H1 (cell line): ENCODE results near the gene IL21R. TPM values are rescaled to one million over a fixed set of nuclear protein-coding genes. Genes with fewer than 3 reads are reported as not detected.

Experiments
- CTCF ChIA-PET: fragments of 300-600 bp; sonication (Branson Sonifier 250); formaldehyde crosslinking; loops from one replicate; lab custom pipeline; 2021; ENCODE audit not compliant: partially characterized antibody; lab: Charles Lee
- POLR2A ChIA-PET: fragments of 300-600 bp; sonication (Branson Sonifier 250); formaldehyde crosslinking; loops from one replicate; lab custom pipeline; 2021; ENCODE audit warnings: inconsistent platforms; ENCODE audit not compliant: partially characterized antibody; lab: Charles Lee
- DNase-seq, 2 experiments: peaks; one replicate each; pipeline versions ENCODE4 v3.0.0 to v3.0.0-alpha.2; 2010 to 2022; ENCODE audit warnings: low spot score in 2 of 2, low read depth in 1 of 2, mixed read lengths in 1 of 2
- FAIRE-seq: peaks from 2 replicates; lab custom pipeline; 2011; peaks lifted over from hg19 to GRCh38; lab: Jason Lieb, UNC
- H2AFZ ChIP-seq: 2 replicates; pipeline ENCODE4 v1.8.1; 2012; ENCODE audit warnings: low read length, inconsistent platforms
- H2AK5ac ChIP-seq: 2 replicates; pipeline ENCODE4 v1.6.1; 2013; ENCODE audit warnings: low read depth, low read length
- H2BK120ac ChIP-seq: replicated peaks from 2 replicates; pipeline ENCODE3; 2013; ENCODE audit warnings: low read depth, low read length, inconsistent platforms
- H2BK12ac ChIP-seq: 2 replicates; pipeline ENCODE4 v1.6.1; 2013; ENCODE audit warnings: low read depth, low read length
- H2BK15ac ChIP-seq: 2 replicates; pipeline ENCODE4 v1.6.1; 2013; ENCODE audit warnings: low read length
- H2BK20ac ChIP-seq: 2 replicates; pipeline ENCODE4 v1.6.1; 2013; ENCODE audit warnings: low read length
- H2BK5ac ChIP-seq: 2 replicates; pipeline ENCODE4 v1.6.1; 2013; ENCODE audit warnings: low read depth, low read length
- H3K14ac ChIP-seq: 2 replicates; pipeline ENCODE4 v1.6.1; 2013; ENCODE audit warnings: inconsistent platforms; ENCODE audit not compliant: insufficient read length
- H3K18ac ChIP-seq: 2 replicates; pipeline ENCODE4 v1.6.1; 2013; ENCODE audit warnings: low read length; ENCODE audit errors: extremely low read depth
- H3K23ac ChIP-seq: 2 replicates; pipeline ENCODE4 v1.6.1; 2013; ENCODE audit warnings: inconsistent platforms; ENCODE audit not compliant: insufficient read length
- H3K23me2 ChIP-seq: 2 replicates; pipeline ENCODE4 v1.6.1; 2013; ENCODE audit warnings: low read depth, low read length
- H3K27ac ChIP-seq: 2 replicates; pipeline ENCODE4 v1.6.1; 2011; ENCODE audit warnings: low read depth, low read length, inconsistent platforms
- H3K27me3 ChIP-seq, 4 experiments: replicated peaks in 1 of 4; 1 replicate in 1 of 4; 2 replicates in 3 of 4; pipeline versions ENCODE4 v1.6.1 to v1.8.1; 2011 to 2013; ENCODE audit warnings: low read length in 3 of 4, mild to moderate bottlenecking in 3 of 4, inconsistent platforms in 2 of 4, mixed read lengths in 2 of 4, moderate library complexity in 1 of 4; ENCODE audit not compliant: control insufficient read depth in 3 of 4, insufficient read depth in 3 of 4; ENCODE audit errors: extremely low read depth in 1 of 4
- H3K36me3 ChIP-seq, 4 experiments: 2 replicates each; pipeline versions ENCODE4 v1.6.1 to v1.8.1; 2011 to 2013; ENCODE audit warnings: mild to moderate bottlenecking in 4 of 4, low read length in 3 of 4, moderate library complexity in 2 of 4, control low read depth in 1 of 4, inconsistent platforms in 1 of 4; ENCODE audit not compliant: insufficient read depth in 4 of 4, control insufficient read depth in 2 of 4
- H3K4ac ChIP-seq: replicated peaks from 2 replicates; pipeline ENCODE3; 2013; ENCODE audit warnings: low read length, low read depth, mixed read lengths, inconsistent platforms; ENCODE audit not compliant: insufficient read length
- H3K4me1 ChIP-seq, 4 experiments: replicated peaks in 1 of 4; 1 replicate in 1 of 4; 2 replicates in 3 of 4; pipeline versions ENCODE4 v1.6.1 to v1.8.1; 2011 to 2013; ENCODE audit warnings: low read length in 3 of 4, inconsistent platforms in 2 of 4, mixed read lengths in 1 of 4; ENCODE audit not compliant: insufficient read depth in 4 of 4, control insufficient read depth in 3 of 4
- H3K4me2 ChIP-seq, 2 experiments: 2 replicates each; pipeline versions ENCODE4 v1.6.1 to v1.8.1; 2011 to 2013; ENCODE audit warnings: low read depth in 2 of 2, low read length in 2 of 2, control low read depth in 1 of 2, inconsistent platforms in 1 of 2, mild to moderate bottlenecking in 1 of 2; ENCODE audit not compliant: insufficient read depth in 1 of 2
- H3K4me3 ChIP-seq, 4 experiments: fragments of 200-600, 300-600 bp in 1 of 4; sonication (generic), shearing (Covaris generic), sonication (Bioruptor Twin) in 1 of 4; 2 replicates each; pipeline versions ENCODE4 v1.5.1 to v1.8.1; 2011 to 2016; ENCODE audit warnings: low read length in 4 of 4, low read depth in 3 of 4, control low read depth in 2 of 4, inconsistent platforms in 2 of 4, mild to moderate bottlenecking in 2 of 4, mixed read lengths in 1 of 4, moderate library complexity in 1 of 4; ENCODE audit not compliant: insufficient read depth in 2 of 4; ENCODE audit errors: extremely low read depth in 1 of 4
- H3K56ac ChIP-seq: replicated peaks from 2 replicates; pipeline ENCODE3; 2013; ENCODE audit warnings: low read depth, mild to moderate bottlenecking, mixed read lengths, low read length, inconsistent platforms; ENCODE audit not compliant: insufficient read length
- H3K79me1 ChIP-seq: 2 replicates; pipeline ENCODE4 v1.6.1; 2013; ENCODE audit warnings: low read depth, low read length, control low read depth
- H3K79me2 ChIP-seq, 2 experiments: 2 replicates each; pipeline versions ENCODE4 v1.6.1 to v1.8.1; 2012 to 2013; ENCODE audit warnings: low read length in 2 of 2, mild to moderate bottlenecking in 2 of 2, inconsistent platforms in 1 of 2; ENCODE audit not compliant: insufficient read depth in 2 of 2, control insufficient read depth in 1 of 2
- H3K9ac ChIP-seq, 4 experiments: replicated peaks in 1 of 4; 1 replicate in 1 of 4; 2 replicates in 3 of 4; pipeline versions ENCODE4 v1.6.1 to v1.8.1; 2011 to 2013; ENCODE audit warnings: low read depth in 3 of 4, low read length in 3 of 4, control low read depth in 2 of 4, mild to moderate bottlenecking in 2 of 4, moderate library complexity in 2 of 4, inconsistent platforms in 1 of 4; ENCODE audit errors: extremely low read depth in 1 of 4
- H3K9me3 ChIP-seq, 2 experiments: 2 replicates each; pipeline versions ENCODE4 v1.6.1 to v1.8.1; 2012 to 2013; ENCODE audit warnings: mild to moderate bottlenecking in 2 of 2, moderate library complexity in 2 of 2, control low read depth in 1 of 2, inconsistent platforms in 1 of 2, low read depth in 1 of 2, low read length in 1 of 2, mixed read lengths in 1 of 2; ENCODE audit not compliant: insufficient read depth in 2 of 2
- H4K20me1 ChIP-seq, 2 experiments: replicated peaks in 1 of 2; 2 replicates each; pipeline versions ENCODE3 to v1.8.1; 2011 to 2013; ENCODE audit warnings: inconsistent platforms in 2 of 2, low read length in 2 of 2, mild to moderate bottlenecking in 1 of 2; ENCODE audit not compliant: insufficient read depth in 2 of 2, control insufficient read depth in 1 of 2
- H4K5ac ChIP-seq: 2 replicates; pipeline ENCODE4 v1.6.1; 2013; ENCODE audit warnings: low read length, low read depth, mixed read lengths, inconsistent platforms; ENCODE audit not compliant: insufficient read length
- H4K8ac ChIP-seq: 2 replicates; pipeline ENCODE4 v1.8.0; 2013; ENCODE audit warnings: mild to moderate bottlenecking, moderate library complexity, low read length, inconsistent platforms; ENCODE audit not compliant: insufficient read depth; ENCODE audit errors: extremely low read depth
- H4K91ac ChIP-seq: replicated peaks from 2 replicates; pipeline ENCODE3; 2013; ENCODE audit warnings: low read length, mixed read lengths, inconsistent platforms; ENCODE audit not compliant: insufficient read length
- ATF2 ChIP-seq: IDR thresholded peaks from 2 replicates; pipeline ENCODE4 v1.6.1; 2012; ENCODE audit warnings: low read length, inconsistent platforms
- BRCA1 ChIP-seq: IDR thresholded peaks from 2 replicates; pipeline ENCODE4 v1.6.1; 2012; ENCODE audit warnings: low read depth, low read length, improper control_type of control experiment
- CREB1 ChIP-seq: IDR thresholded peaks from 2 replicates; pipeline ENCODE4 v1.6.1; 2012; ENCODE audit warnings: inconsistent platforms
- NANOG ChIP-seq: IDR thresholded peaks from 2 replicates; pipeline ENCODE4 v1.6.1; 2011; ENCODE audit warnings: low read length, low read depth, mild to moderate bottlenecking, inconsistent platforms; ENCODE audit not compliant: insufficient read depth, poor library complexity, severe bottlenecking
- PHF8 ChIP-seq: fragments of 200-600 bp; sonication (generic); conservative IDR thresholded peaks from 2 replicates; pipeline ENCODE4 v1.7.1; 2012; ENCODE audit warnings: low read depth, mild to moderate bottlenecking, inconsistent platforms, low read length, moderate library complexity
- RBBP5 ChIP-seq: IDR thresholded peaks from 2 replicates; pipeline ENCODE4 v1.7.1; 2012; ENCODE audit warnings: low read depth, mild to moderate bottlenecking, inconsistent platforms, low read length, moderate library complexity, borderline replicate concordance
- RNF2 ChIP-seq: fragments of 200-900, 300-1000 bp; sonication (generic); IDR thresholded peaks from 2 replicates; pipeline ENCODE4 v1.7.1; 2016; ENCODE audit warnings: borderline replicate concordance, low read depth, mild to moderate bottlenecking, antibody characterized with exemption, low read length; ENCODE audit not compliant: poor library complexity, severe bottlenecking; ENCODE audit errors: missing control alignments
- TAF1 ChIP-seq: IDR thresholded peaks from 2 replicates; pipeline ENCODE4 v1.6.1; 2011; ENCODE audit warnings: mild to moderate bottlenecking, low read depth, low read length
- TAF7 ChIP-seq: optimal IDR thresholded peaks from 2 replicates; pipeline ENCODE3; 2011; ENCODE audit warnings: low read depth, mild to moderate bottlenecking, inconsistent platforms, low read length, moderate library complexity, borderline replicate concordance
- TEAD4 ChIP-seq: IDR thresholded peaks from 2 replicates; pipeline ENCODE4 v1.6.1; 2012; ENCODE audit warnings: low read depth, low read length, inconsistent platforms, mixed read lengths
- ZNF274 ChIP-seq: IDR thresholded peaks from 2 replicates; pipeline ENCODE4 v1.7.0; 2012; ENCODE audit warnings: low read length, borderline replicate concordance; ENCODE audit errors: extremely low read depth
- WGBS, 2 experiments: shearing (Covaris generic) in 1 of 2; methylation state at CpG; one replicate each; pipeline versions ENCODE4 v1.1.6 to v1.1.7; 2013 to 2015; ENCODE audit warnings: low lambda C conversion rate in 2 of 2, mixed read lengths in 2 of 2, inconsistent platforms in 1 of 2, low coverage in 1 of 2, missing lambda C conversion rate in 1 of 2; ENCODE audit not compliant: insufficient replicate concordance in 2 of 2, insufficient coverage in 1 of 2, insufficient read length in 1 of 2; ENCODE audit errors: extremely low coverage in 1 of 2, missing lambda C conversion rate in 1 of 2; 5-methylcytosine and 5-hydroxymethylcytosine counted together
- polyA plus RNA-seq, 7 experiments: library from polyadenylated mRNA; depleted of rRNA in 3 of 7; stranded (reverse) in 5 of 7; unstranded in 2 of 7; fragments of >200 nt in 5 of 7; fragments of 200-250 nt in 2 of 7; gene quantifications; 1 replicate in 5 of 7; 2 replicates in 1 of 7; 4 replicates in 1 of 7; pipeline versions ENCODE4 v1.2.1 to v1.2.3, GENCODE V29; 2011 to 2013; ENCODE audit warnings: missing spikeins in 2 of 7, mixed read lengths in 2 of 7
- total RNA-seq: library from RNA; stranded (reverse); fragmentation: NEBNext Ultra II Directional; extraction: Animal tissue kit (Norgen Biotek cat#: 25700); gene quantifications from 2 replicates; pipeline ENCODE4 v1.2.1, GENCODE V29; 2021

Gene IL21R
- total and polyA plus RNA-seq, 2 of the 8 experiments (the other 6 are each of a cell fraction or from before 2014, with no cell fraction given), result 0.34 to 0.70 TPM

GRCh38 chr16:27408602-27409031, 6.6 kb downstream of the IL21R start:
- H2BK20ac ChIP-seq, result no peak overlapping the region
- TF ChIP-seq TAF7 (no peak), ZNF274 (no peak), NANOG (no peak), TEAD4 (no peak), TAF1 (no peak), CREB1 (no peak), RNF2 (no peak), PHF8 (no peak), BRCA1 (no peak), RBBP5 (no peak), ATF2 (no peak)
- TF ChIP-seq, all 59 proteins: peak for 0
- Histone ChIP-seq H3K27me3 (no peaks in the 10 kb centered on the region), H3K14ac (no peak overlapping the region), H4K8ac (no peak overlapping the region), H3K4me2 (no peak overlapping the region), H2BK5ac (no peak overlapping the region), H3K4ac (no peak overlapping the region), H4K20me1 (no peaks in the 10 kb centered on the region), H3K79me2 (no peaks in the 10 kb centered on the region), H3K23me2 (no peaks in the 10 kb centered on the region), H2BK120ac (no peak overlapping the region), H3K23ac (no peak overlapping the region), H3K27ac (no peak overlapping the region), H3K4me1 (peaks cover 0 to 6% (median 4%) of the 10 kb centered on the region in 4 experiments; a peak in 3 of 7 replicates), H3K9me3 (no peaks in the 10 kb centered on the region), H4K5ac (no peak overlapping the region), H3K18ac (no peak overlapping the region), H3K79me1 (no peaks in the 10 kb centered on the region), H3K4me3 (no peak overlapping the region), H2AFZ (peak overlapping the region; percentile 57), H3K36me3 (no peaks in the 10 kb centered on the region), H3K56ac (no peak overlapping the region), H2BK12ac (no peak overlapping the region), H3K9ac (no peak overlapping the region), H2AK5ac (no peak overlapping the region), H4K91ac (no peak overlapping the region), H2BK15ac (no peak overlapping the region)
- no peak for FAIRE-seq
- WGBS, 2 experiments, result 92% methylated on average over 6 of the region's 6 CpGs; no CpG with 5 or more reads in 1 of the 2 experiments
- ChIA-PET CTCF (no interaction called here), POLR2A (no interaction called here)
- DNase-seq, result no peak
